Mucosa of descending colon (tissue), 3 donors: ENCODE data around the gene POLR1A. TPM values are rescaled to one million over a fixed set of nuclear protein-coding genes. Genes with fewer than 3 reads are reported as not detected.

Experiments
- ATAC-seq: fragments of 200-7000 bp; cut with Tn5 transposase; one replicate; pipeline ENCODE4 v1.9.1; 2020; ENCODE audit warnings: mild to moderate bottlenecking, moderate library complexity
- DNase-seq, 3 donors: peaks; one replicate each; pipeline ENCODE4 v3.0.0-alpha.2; 2020
- H3K36me3 ChIP-seq: fragments of 200-600 bp; one replicate; pipeline ENCODE4 v1.8.0; 2021; ENCODE audit warnings: low read depth, mild to moderate bottlenecking
- H3K4me1 ChIP-seq: fragments of 200-600 bp; one replicate; pipeline ENCODE4 v1.8.0; 2021; ENCODE audit warnings: low read depth, mild to moderate bottlenecking
- H3K4me3 ChIP-seq: fragments of 200-600 bp; one replicate; pipeline ENCODE4 v1.8.0; 2021; ENCODE audit warnings: mild to moderate bottlenecking
- H3K9me3 ChIP-seq: fragments of 200-600 bp; one replicate; pipeline ENCODE4 v1.8.0; 2021; ENCODE audit warnings: mild to moderate bottlenecking
- intact Hi-C, 2 donors: fragments of 100-400 bp; cut with DNase I in 1 of 2; cut with micrococcal nuclease in 1 of 2; formaldehyde crosslinking; loops; one replicate each; pipeline versions ENCODE4 v1.11.0 to v1.11.1; 2022; cut with DNase I, micrococcal nuclease
- total RNA-seq, 3 donors: library from RNA; stranded (reverse); fragmentation: NEBNext Ultra II Directional in 2 of 3; extraction: Animal tissue kit (Norgen Biotek cat#: 25700) in 2 of 3; gene quantifications; one replicate each; pipeline versions ENCODE4 v1.2.1 to v1.2.4, GENCODE V29; 2021 to 2023
- TF ChIP-seq, protein P1 (sequence below): fragments of 200-600 bp; IDR thresholded peaks from one replicate; pipeline ENCODE4 v1.8.0; 2022; ENCODE audit warnings: antibody characterized with exemption, mild to moderate bottlenecking
- donor health status: DM: no; HTN: no; CAD: no; lungs with moderate emphysema.
- donor health status: DM: no; HTN: no; CAD: no.
- donor health status: DM: no; HTN: yes; CAD: no.

The POLR1A gene
- total RNA-seq, 3 donors from 2014 or later: 22.8 to 29.3 (median 24.3) TPM

DNA sequence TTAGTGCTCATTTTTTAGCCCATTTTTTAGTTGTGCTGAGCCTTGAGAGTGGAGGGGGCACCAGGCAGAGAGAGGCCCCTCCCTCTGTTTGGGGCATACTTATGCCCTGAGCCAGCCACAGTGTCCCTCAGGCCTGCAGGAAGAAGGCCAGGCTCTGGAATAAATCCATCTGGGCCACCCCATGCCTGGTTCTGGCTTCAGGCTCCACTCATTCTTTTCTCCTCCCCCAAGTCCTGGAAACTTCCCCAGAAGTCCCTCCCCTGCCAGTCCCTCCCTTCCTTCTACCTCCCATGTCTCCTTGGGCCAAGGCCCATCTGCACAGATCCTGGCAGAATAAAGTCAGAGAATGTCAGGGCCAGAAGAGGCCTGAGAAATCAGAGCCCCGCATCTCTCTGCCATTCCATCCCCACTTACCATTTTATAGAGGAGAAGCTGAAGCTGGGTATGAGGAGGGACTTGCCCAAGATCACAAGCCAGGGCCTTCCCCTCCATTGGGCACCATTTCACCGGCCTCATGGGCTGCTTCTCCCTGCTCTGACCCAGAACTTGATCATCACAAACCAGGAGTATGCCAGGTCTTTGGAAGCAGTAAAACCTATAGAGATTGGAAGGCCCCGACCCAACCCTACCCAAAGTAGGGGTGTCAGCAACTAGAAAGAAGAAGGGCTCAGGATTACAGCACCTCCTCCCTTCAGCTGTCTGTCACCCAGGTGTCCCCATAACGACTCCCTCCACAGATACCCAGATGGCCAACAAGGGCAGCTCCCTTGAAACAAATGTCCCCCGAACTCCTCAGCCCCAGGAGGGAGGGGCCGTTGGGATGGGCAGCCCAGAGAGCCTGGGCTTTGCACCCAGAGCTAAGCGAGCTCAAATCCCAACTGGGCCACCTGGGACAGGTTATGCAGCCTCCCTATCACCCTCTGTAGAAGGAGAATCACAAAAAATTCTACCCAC is 108.4 kb downstream of the POLR1A start:
- DNase-seq (no peak), ATAC-seq (no peak)
- H3K4me1 ChIP-seq: peaks cover 11% of the 10 kb centered on the region

DNA sequence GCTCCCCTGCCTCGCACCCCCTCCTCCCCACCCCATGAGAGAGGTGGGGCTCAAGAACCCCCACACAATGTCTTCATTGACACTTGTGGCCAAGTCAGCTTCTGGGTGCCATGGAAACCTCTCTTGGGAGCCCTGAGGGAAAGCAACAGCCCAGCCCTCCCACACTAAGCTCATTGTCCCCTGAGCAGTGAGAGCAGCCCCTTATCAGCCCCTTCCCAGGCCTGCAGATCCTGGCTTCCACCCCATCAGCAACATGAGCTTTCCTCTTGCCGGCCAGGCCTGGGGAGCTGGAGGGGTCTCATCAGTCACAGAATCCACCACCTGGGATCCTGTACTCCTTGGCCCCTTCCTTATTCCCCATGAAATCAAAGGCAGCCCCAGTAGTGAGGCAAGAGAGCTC is 109.1 kb downstream of the POLR1A start:
- TF ChIP-seq, protein P1, sequence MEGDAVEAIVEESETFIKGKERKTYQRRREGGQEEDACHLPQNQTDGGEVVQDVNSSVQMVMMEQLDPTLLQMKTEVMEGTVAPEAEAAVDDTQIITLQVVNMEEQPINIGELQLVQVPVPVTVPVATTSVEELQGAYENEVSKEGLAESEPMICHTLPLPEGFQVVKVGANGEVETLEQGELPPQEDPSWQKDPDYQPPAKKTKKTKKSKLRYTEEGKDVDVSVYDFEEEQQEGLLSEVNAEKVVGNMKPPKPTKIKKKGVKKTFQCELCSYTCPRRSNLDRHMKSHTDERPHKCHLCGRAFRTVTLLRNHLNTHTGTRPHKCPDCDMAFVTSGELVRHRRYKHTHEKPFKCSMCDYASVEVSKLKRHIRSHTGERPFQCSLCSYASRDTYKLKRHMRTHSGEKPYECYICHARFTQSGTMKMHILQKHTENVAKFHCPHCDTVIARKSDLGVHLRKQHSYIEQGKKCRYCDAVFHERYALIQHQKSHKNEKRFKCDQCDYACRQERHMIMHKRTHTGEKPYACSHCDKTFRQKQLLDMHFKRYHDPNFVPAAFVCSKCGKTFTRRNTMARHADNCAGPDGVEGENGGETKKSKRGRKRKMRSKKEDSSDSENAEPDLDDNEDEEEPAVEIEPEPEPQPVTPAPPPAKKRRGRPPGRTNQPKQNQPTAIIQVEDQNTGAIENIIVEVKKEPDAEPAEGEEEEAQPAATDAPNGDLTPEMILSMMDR: no peak
- Histone ChIP-seq H3K4me3 (no peak overlapping the region), H3K4me1 (peaks cover 11% of the 10 kb centered on the region), H3K36me3 (no peaks in the 10 kb centered on the region), H3K9me3 (no peaks in the 10 kb centered on the region)
- no peak for DNase-seq
- ATAC-seq: no peak
- intact Hi-C loops: no loop called here

More for the DNA sequence above, 108.4 kb downstream of the POLR1A start:
- H3K9me3 ChIP-seq: no peaks in the 10 kb centered on the region
- H3K36me3 ChIP-seq: no peaks in the 10 kb centered on the region
- intact Hi-C loops: no loop called here
- TF ChIP-seq, protein P1: no peak
- no peak overlapping the region for H3K4me3 ChIP-seq

DNA sequence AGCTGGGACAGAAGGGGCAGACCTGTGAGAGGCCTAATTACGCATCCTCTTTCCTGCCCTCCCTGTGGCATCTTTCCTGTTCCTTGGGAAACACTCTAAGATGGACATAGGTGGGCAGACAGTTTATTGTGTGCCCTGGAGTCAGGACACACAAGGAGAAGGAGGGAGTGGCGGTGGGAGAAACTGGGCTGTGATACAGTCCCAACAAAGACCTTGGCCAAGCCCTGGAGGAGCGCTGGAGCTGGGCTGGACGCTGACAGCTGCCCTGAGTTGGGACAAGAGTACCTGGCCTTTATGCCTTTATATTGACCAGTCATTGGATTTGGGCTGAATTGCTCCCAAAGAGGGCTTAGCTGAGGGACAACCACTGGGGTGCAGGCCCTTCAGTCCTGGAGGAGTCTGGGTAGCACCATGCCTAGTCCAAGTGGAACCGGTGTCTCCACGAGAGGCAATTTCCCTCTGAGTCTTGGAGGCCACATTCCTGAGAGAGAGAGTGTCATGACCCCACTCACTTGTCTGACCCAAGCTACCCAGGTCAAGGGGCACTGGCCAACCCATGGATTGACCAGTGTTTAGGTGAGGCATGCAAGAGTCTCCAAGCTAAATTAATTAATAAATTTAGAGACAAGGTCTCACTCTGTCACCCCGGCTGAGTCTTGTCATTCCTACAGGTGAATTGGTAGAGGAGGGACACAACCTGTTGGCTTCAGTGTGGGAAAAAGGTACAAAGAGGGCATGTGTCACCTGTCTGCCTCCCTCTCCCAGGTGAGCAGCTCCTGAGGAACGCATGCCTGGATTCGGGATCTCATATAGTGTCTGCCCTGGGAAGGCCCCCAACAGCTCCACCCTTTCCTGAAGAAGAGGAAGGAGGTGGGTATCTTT is 109.8 kb downstream of the POLR1A start:
- intact Hi-C loops: no loop called here
- Histone ChIP-seq H3K9me3 (no peaks in the 10 kb centered on the region), H3K36me3 (no peaks in the 10 kb centered on the region), H3K4me3 (no peak overlapping the region), H3K4me1 (peaks cover 11% of the 10 kb centered on the region)
- TF ChIP-seq, protein P1: no peak
- no peak for DNase-seq
- no peak for ATAC-seq

DNA sequence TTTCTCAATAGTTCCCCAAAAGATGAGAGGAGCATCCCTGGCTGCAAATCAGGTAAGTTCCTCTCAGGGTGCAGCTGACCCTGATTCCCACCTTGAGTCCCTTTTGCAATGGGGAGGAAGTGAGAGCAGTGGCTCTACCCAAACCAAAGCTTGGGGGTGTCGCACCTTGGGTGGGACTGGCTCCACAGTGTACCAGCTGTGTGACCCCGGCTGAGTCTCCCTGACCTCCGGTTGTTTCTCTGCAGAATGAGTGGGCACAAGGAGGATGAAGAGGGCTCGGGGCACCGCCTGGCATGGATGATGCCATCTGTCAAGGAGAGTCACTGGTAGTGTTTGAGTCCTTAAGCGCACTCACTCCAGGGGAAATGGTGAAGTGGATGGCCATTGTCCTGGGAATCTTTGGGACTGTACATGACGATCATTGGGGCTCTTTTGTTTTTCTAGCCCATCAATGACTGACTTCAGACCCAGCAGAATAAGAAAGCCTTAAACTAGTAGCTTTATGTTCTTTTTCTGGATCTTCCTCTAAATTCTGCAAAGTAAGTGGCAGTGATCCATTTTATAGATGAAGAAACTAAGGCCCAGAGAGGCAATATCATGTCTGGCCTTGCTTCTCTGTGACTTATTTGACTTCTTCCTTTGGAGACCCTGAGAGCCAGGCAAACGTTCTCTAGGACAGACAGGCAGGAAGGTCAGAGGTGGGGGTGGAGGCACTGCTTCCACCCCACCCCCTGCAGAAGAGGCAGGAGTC is 110.6 kb downstream of the POLR1A start:
- Histone ChIP-seq H3K4me3 (no peak overlapping the region), H3K9me3 (no peaks in the 10 kb centered on the region), H3K36me3 (no peaks in the 10 kb centered on the region), H3K4me1 (peaks cover 11% of the 10 kb centered on the region)
- TF ChIP-seq, protein P1: no peak
- intact Hi-C loops: no loop called here
- no peak for DNase-seq
- no peak for ATAC-seq

DNA sequence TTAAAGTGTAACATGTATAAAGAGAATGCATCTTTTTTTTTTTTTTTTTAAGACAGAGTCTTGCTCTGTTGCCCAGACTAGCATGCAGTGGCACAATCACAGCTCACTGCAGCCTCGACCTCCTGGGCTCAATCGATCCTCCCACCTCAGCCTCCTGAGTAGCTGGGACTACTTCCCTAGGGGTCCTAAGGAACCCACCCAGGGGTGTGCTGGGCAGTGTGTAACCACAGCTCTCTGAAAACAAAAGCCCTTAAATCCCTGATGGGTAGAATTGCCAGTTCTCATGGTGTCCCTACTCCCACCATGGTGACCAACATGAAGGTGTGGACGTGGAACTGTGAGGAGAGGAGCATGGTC is 111.3 kb downstream of the POLR1A start:
- Histone ChIP-seq H3K4me1 (peaks cover 11% of the 10 kb centered on the region), H3K4me3 (no peak overlapping the region), H3K36me3 (no peaks in the 10 kb centered on the region), H3K9me3 (no peaks in the 10 kb centered on the region)
- TF ChIP-seq, protein P1: no peak
- intact Hi-C loops: no loop called here
- no peak for ATAC-seq
- no peak for DNase-seq
